Stomach (tissue), 4 donors: ENCODE measurements around the gene PPT2.

ENCODE experiments used
- CTCF ChIP-seq, 7 experiments: fragments of 450-650 bp in 4 of 7; fragments of 200-600 bp in 3 of 7; sonication (generic) in 3 of 7; IDR thresholded peaks; one replicate each; pipeline ENCODE4 v1.5.1; 2016 to 2019; ENCODE audit warnings: antibody characterized with exemption in 7 of 7, control low read depth in 2 of 7, mild to moderate bottlenecking in 1 of 7
- POLR2A ChIP-seq, 4 donors: fragments of 450-650 bp; IDR thresholded peaks; one replicate each; pipeline ENCODE4 v1.6.1; 2016; ENCODE audit warnings: antibody characterized with exemption in 4 of 4, control low read depth in 2 of 4, mild to moderate bottlenecking in 1 of 4, moderate library complexity in 1 of 4
- POLR2AphosphoS5 ChIP-seq, 3 donors: sonication (generic); formaldehyde crosslinking; IDR thresholded peaks; one replicate each; pipeline ENCODE4 v1.6.1; 2016; ENCODE audit warnings: antibody characterized with exemption in 3 of 3

GRCh38 chr6:32196682-32197616 is 43.0 kb downstream of the PPT2 start:
- no peak for TF ChIP-seq CTCF (IDR thresholded peaks at IDR 0.05)
- no peak for TF ChIP-seq POLR2A (IDR thresholded peaks at IDR 0.05)
- TF ChIP-seq POLR2AphosphoS5 (IDR thresholded peaks at IDR 0.05) = no peak
